Endothelial cell of hepatic sinusoid (primary cell): Measurements from ENCODE around the gene TATDN2.
"Not testable (repeated sequence)": the region's sequence is repeated elsewhere in the genome, so short reads cannot be mapped to it uniquely, and the experiment has no call there.

ENCODE experiments used
- in situ Hi-C: cut with HindIII; loops from 2 replicates; pipeline ENCODE4 v1.10.0; 2017; ENCODE audit warnings: low sequenced_read_pairs

TATDN2 gene

GRCh38 chr3:10265833-10266232, 17.6 kb downstream of the TATDN2 start:
- in situ Hi-C loops = no loop called here

- in situ Hi-C loops = not testable (repeated sequence)
Observed at GRCh38 chr3:10266936-10267335, 18.7 kb downstream of the TATDN2 start.

- in situ Hi-C loops = no loop called here
Observed at GRCh38 chr3:10268116-10268515, 19.9 kb downstream of the TATDN2 start.

GRCh38 chr3:10268930-10269329, 20.7 kb downstream of the TATDN2 start:
- in situ Hi-C loops = no loop called here

GRCh38 chr3:10269443-10269842, 21.2 kb downstream of the TATDN2 start:
- in situ Hi-C loops = no loop called here

- in situ Hi-C loops = not testable (repeated sequence)
Observed at GRCh38 chr3:10272476-10272875, 24.2 kb downstream of the TATDN2 start.

- in situ Hi-C loops = no loop called here
Observed at GRCh38 chr3:10272977-10273376, 24.7 kb downstream of the TATDN2 start.

- in situ Hi-C loops = no loop called here
Observed at GRCh38 chr3:10273702-10274305, 25.5 kb downstream of the TATDN2 start.

GRCh38 chr3:10274601-10275000, 26.3 kb downstream of the TATDN2 start:
- in situ Hi-C loops = no loop called here

GRCh38 chr3:10277115-10277625, 28.9 kb downstream of the TATDN2 start:
- in situ Hi-C loops = no loop called here

- in situ Hi-C loops = no loop called here
Observed at GRCh38 chr3:10278501-10278900, 30.2 kb downstream of the TATDN2 start.

GRCh38 chr3:10279384-10280176, 31.3 kb downstream of the TATDN2 start:
- in situ Hi-C loops = no loop called here

- in situ Hi-C loops = no loop called here
Observed at GRCh38 chr3:10280177-10280529, 31.9 kb downstream of the TATDN2 start.

- in situ Hi-C loops = no loop called here
Observed at GRCh38 chr3:10280571-10280970, 32.3 kb downstream of the TATDN2 start.

GRCh38 chr3:10281951-10282350, 33.7 kb downstream of the TATDN2 start:
- in situ Hi-C loops = no loop called here

- in situ Hi-C loops = no loop called here
Observed at GRCh38 chr3:10283638-10284037, 35.4 kb downstream of the TATDN2 start.

- in situ Hi-C loops = no loop called here
Observed at GRCh38 chr3:10284496-10284895, 36.2 kb downstream of the TATDN2 start.

GRCh38 chr3:10285272-10286132, 37.2 kb downstream of the TATDN2 start:
- in situ Hi-C loops = no loop called here

- in situ Hi-C loops = no loop called here
Observed at GRCh38 chr3:10286133-10286524, 37.9 kb downstream of the TATDN2 start.

GRCh38 chr3:10286596-10287295, 38.5 kb downstream of the TATDN2 start:
- in situ Hi-C loops = no loop called here
